Activated CD8-positive, alpha-beta memory T cell treated with anti-CD3 and anti-CD28 coated beads, Interleukin-2, amount 50 U/mL, for 48 hours (primary cell): ENCODE results near the gene SLC35F5.
"Not testable (repeated sequence)": the region's sequence is repeated elsewhere in the genome, so short reads cannot be mapped to it uniquely, and the experiment has no call there.

ENCODE experiments used
- DNase-seq: peaks from one replicate; pipeline ENCODE4 v3.0.0-alpha.2; 2020

SLC35F5 gene

DNA sequence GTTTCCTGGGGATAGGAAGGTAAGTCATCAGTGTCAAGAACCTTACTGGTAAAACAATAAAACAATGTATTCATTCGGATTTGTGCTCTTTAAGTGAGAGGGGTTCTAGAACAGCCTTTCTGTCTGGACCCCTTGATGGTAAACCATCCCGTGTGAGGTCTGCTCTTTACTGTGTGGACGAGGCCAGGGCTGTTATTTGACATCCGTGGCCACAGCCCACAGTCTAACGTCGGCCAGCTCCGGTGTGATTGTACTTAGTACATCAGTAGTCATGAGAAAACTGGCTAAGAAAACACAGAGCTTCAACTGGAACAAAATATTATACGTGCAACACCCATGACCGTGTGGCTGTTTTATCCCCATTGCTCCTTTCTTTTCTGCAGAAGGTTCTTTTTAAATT is 62.0 kb downstream of the SLC35F5 start:
- DNase-seq, result no peak

DNA sequence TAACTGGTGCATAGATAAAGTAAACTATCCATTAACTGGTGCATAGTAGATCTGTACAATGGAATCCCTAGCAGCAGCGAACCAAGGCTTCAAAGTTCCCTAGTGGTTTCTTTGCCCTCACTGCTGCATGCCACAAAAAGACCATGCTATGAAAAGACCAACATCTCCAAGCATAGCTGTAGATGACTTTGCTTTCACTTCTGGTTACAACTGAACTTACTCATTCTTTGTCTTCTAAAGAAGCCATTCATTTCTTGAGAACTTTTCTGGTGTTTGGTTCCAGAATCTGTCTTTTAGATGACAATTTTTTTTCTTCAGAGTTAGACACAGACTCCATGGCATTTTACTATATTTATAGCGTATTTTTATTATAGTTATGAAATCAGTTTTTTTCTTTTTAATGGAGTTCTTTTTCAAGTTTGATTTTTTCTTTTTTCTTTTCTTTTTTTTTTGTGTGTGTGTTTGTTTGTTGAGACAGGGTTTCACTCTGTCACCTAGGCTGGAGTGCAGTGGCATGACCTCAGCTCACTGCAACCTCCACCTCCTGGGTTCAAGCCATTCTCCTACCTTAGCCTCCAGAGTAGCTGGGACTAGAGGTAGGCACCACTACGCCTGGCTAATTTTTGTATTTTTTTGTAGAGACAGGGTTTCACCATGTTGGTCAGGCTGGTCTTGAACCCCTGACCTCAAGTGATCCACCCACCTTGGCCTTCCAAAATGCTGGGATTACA is 63.6 kb downstream of the SLC35F5 start:
- no peak for DNase-seq

DNA sequence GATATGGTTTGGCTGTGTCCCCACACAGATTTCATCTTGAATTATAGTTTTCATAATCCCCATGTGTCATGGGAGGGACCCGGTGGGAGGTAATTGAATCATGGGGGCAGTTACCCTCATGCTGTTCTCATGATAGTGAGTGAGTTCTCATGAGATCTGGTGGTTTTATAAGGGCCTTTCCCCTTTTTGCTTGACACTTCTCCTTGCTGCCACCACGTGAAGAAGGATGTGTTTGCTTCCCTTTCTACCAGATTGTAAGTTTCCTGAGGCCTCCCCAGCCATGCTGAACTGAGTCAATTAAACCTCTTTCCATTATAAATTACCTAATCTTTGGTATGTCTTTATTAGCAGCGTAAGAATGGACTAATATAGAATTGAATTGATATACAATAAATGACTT is 65.6 kb downstream of the SLC35F5 start:
- not testable (repeated sequence) for DNase-seq

DNA sequence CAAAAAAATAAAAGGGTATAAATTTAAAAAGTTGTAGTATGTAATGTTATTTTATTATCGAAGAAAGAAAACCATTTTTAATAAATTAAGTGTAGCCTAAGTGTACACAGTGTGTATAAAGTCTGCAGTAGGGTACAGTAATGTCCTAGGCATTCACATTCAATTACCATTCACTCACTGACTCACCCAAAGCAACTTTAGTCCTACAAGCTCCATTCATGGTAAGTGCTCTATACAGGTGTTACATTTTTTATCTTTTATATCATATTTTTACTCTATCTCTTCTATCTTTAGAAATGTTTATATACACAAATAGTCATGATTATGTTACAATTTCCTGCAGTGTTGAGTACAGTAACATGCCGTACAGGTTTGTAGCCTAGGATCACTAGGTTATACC is 69.9 kb downstream of the SLC35F5 start:
- no peak for DNase-seq

DNA sequence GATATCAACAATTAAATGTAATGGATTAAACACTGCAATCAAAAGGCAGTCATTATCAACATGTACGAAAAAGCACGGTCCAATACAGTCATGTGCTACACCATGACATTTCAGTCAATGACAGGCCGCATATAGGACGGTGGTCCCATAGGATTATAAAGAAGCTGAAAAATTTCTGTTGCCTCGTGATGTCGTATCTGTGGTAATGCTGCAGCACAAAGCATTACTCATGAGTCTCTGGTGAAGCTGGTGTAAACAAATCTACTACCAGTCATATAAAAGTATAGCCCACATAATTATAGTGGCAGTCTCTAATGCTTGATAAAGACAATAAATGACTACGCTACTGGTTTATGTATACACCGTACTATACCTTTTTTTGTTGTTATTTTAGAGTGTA is 71.0 kb downstream of the SLC35F5 start:
- DNase-seq, result no peak

DNA sequence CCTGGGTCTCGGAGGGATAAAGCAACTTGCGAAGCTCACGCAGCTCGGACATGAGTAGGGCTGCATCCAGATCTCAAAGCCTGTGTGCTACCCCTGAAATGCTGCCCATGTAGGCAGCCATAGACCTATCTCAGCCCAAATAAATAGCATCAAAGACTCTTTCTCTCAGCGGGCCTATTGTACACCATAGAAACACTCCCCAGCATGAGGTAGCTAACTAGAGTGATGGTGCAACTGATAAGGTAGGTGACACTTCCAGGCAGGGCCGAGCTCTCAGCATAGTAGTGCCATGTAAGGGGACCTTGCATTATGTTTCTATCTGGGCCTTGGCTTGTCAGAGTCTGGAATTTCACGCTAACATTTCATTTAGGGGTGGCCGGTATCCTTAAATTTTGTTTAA is 77.0 kb downstream of the SLC35F5 start:
- DNase-seq, result no peak

DNA sequence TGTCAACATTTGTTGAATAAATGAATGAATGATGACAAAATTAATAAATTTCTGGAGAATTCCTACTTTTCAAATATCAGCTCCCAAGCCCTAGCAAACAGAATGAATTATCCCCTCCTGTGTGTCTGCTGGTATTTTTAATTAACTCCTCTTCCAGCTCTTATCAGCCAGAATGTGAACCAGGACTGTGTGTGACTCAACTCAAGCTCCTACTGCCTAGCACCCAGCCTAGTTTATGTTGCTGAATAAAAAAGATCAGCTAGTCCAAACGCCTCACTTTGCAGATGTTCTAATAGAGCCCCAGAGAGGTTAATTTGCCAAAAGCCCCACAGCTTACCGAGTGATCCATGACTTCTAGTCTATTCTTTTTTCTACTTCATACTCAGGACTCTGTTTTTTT is 79.1 kb downstream of the SLC35F5 start:
- DNase-seq, result no peak

DNA sequence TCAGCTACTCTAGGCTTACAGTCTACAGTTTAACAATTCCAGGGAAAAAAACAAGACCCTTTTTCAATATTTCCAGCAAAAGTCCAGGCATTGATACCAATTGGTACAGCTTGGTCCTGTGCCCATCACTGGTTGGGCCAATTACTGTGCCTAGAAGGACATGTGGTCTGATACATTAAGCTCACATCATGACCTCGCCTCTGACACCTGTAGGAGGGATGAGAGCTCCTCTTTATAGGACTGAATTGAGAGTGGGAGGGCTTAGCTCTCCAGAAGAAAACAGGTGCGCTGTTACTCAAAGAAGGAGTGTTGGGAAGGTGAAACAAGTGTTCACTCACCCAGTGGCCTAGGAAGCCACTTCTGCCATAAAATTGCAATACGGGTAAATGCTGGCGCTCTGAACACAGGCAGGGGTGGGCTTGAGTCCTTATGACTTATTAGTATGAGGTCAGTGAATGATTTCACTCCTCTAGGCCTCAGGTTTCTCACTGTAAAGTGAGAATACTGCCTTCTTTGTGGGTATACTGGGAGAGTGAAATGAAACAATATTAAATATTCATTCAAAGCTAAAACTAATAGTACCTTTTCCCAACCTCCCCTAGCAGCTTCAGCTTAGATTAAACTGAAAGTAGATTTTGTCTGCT is 79.7 kb downstream of the SLC35F5 start:
- DNase-seq, result no peak

DNA sequence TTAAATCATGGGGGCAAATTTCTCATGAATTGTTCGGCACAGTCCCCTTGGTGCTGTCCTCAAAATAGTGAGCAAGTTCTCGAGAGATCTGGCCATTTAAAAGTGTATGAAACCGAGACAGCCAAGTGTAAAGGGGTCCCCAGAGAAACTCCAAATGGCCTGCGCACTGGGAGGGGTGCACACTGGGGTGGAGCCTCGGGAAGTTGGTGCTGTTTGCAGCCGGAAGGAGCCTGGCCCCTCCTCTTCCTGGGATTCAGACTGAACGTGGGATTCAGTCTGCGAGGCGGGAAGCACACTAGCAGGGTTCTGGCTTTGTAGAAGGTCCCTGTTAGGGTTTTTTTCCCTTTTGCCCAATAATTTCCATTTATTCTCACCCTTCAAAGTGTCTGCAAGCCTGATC is 80.6 kb downstream of the SLC35F5 start:
- DNase-seq, result no peak

DNA sequence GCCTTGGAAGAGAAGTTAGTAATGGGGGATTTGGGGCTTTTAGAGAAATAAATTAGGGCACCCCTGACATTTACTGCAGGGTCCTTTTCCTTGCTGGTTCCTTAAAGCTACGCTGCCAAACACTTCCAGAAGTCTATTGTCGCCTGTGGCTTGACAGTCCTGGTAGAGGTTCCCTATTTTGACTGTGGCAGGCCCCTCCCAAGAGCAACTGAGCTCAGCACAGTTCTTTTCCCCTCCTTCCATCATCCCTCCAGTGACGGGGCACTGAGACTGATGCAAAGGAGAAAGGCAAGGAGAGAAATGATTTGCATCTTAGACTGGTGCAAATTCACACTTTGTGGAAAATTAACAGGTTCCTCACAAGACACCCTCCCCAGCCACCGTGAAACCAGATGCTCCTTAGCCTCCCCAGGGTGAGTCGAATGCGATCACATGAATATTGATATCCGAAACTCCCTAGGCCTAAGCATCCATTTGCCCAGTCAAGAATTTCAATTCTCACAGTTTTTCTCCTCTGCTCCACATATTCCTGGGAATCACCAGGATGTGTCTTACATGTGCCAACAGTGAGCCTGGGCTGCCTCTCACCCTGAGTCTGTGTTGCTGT is 84.0 kb downstream of the SLC35F5 start:
- DNase-seq, result no peak

DNA sequence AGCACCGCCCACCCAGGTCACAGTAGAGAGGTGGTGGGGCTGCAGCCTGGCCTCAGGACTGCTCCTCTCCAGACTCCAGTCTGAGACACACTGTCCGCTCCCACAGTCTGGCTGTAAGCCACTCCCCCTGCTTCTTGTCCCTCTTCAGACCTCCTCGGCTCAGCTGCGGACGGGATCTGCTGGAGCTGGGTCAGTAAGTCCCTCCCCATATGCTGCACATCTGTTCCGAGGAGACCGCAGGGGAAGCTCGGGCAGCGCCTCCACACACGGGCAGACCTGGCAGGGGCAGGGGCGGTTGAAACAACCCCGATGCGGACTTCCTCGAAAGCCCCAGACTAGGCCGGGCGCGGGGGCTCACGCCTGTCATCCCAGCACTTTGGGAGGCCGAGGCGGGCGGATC is 87.4 kb downstream of the SLC35F5 start:
- DNase-seq, result not testable (repeated sequence)

DNA sequence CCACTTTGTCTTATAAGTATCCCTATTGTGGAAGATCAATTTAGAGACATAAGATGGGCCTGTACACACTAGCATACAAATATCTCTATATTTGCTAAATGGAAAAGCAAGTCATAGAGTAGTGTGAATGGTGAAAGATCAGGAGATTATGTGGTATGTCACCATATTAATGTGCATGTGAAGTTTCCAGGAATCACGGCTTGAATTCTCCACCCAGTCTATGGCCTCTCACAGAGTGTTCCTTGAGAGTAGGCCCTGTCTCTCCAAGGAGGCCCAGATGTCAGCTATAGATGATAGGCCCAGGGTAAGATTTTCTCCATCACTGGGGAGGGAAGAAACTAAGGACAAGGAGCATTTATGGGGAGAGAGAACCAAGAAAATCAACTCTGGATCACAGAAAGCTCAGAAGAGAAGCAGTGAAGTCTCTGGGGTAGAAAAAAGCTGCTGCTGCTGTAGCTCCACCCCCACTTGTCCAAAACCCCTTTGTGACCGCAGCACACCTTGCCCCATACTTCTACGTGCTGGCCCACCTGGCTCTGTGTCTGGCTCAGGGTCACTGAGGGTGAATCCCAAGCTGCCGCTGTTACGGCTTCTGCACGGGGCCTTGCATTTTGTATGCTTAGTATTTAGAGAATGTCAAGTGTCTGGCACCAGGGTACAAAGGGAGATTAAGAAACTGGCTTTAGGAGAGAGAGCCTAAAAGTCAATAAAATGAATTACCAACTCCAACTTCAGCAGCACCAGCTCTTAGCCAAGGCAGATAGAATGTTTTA is 91.5 kb downstream of the SLC35F5 start:
- DNase-seq, result not testable (repeated sequence)

DNA sequence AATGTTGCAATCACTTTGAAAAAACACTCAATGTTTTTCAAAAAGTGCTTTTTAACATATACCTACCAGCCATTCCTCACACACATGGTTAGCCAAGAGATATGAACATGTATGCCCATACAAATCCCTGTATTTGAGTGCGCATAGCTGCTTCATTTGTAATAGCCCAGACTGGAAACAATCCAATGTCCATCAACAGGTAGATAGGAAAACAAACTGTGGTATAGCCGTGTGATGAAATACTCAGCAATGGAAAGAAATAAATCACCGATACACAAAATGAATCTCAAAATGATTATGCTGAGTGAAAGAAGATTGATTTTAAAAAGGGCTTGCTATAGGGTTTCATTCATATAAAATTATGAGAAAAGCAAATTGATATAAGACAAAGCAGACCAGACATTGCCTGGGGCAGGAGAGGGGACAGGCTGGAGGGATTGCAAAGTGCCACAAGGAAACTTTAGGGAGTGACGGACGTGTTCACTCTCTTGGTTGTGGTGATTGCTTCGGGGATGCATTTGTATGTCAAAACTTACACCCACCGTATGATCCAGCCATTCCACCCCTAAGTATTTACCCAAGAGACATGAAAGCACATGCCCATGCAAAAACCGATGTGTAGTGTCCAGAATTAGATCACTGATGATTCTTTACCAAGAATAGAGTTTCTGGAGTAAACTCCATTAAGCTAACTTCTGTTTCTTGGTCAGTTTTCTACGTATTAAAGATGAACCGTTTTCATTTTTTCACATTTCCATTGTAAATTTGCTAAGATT is 93.0 kb downstream of the SLC35F5 start:
- DNase-seq, result not testable (repeated sequence)
